ENCODE data around the gene POU5F1. TPM values are rescaled to one million over a fixed set of nuclear protein-coding genes. Genes with fewer than 3 reads are reported as not detected.
A peak's percentile ranks its signal among the peaks of the same experiment; 100 is the strongest.

Gene POU5F1
- total RNA-seq, 2 donors from 2014 or later, result not detected

- no peaks in the 10 kb centered on the region for H3K27me3 Mint-ChIP-seq
- H3K36me3 Mint-ChIP-seq (ENCODE audit: low read depth), result peaks cover 7% of the 10 kb centered on the region
- H3K4me3 Mint-ChIP-seq, result peak overlapping the region; percentile 45
Measured at GRCh38 chr6:31156641-31157040, 13.8 kb downstream of the POU5F1 start.

DNA sequence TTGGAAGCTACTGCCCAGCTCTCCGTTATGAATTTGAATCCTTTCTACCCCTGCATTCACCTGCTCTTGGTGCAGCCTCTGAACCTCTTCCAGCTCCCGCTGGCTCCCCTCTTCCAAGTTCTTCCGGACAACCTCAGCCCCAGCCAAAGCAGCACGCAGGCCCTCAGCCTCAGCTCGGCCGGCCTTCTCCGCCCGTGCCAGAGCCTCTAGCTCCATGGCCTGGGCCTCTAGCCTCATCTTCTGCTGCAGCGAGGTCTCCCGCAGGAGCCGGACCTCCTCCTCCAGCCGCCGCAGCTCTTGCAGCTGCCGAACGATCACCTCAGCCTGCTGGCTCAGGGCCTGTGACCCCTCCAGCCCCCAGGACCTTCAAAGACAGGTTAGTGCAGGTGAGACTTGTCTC is 16.0 kb downstream of the POU5F1 start:
- peaks cover 13% of the 10 kb centered on the region for H3K4me1 Mint-ChIP-seq
- ATAC-seq (no peak), DNase-seq (no peak)
- H3K27ac Mint-ChIP-seq, result no peak overlapping the region
- no peaks in the 10 kb centered on the region for H3K27me3 Mint-ChIP-seq
- no peaks in the 10 kb centered on the region for H3K9me3 ChIP-seq (ENCODE audit: control insufficient read depth, low read length, poor library complexity, severe bottlenecking)
- peaks cover 7% of the 10 kb centered on the region for H3K36me3 Mint-ChIP-seq (ENCODE audit: low read depth)
- H3K4me3 Mint-ChIP-seq, result no peak overlapping the region

More at GRCh38 chr6:31156641-31157040, 13.8 kb downstream of the POU5F1 start:
- Mint-ChIP-seq H3K4me1 (peaks cover 16% of the 10 kb centered on the region), H3K27ac (no peak overlapping the region)
- DNase-seq (no peak), ATAC-seq (no peak)
- H3K9me3 ChIP-seq (ENCODE audit: control insufficient read depth, low read length, poor library complexity, severe bottlenecking), result no peaks in the 10 kb centered on the region

- DNase-seq (no peak), ATAC-seq (no peak)
- peaks cover 5% of the 10 kb centered on the region for H3K36me3 Mint-ChIP-seq (ENCODE audit: low read depth)
- H3K27ac Mint-ChIP-seq, result no peak overlapping the region
- no peaks in the 10 kb centered on the region for H3K27me3 Mint-ChIP-seq
- no peak overlapping the region for H3K4me3 Mint-ChIP-seq
- peaks cover 4% of the 10 kb centered on the region for H3K4me1 Mint-ChIP-seq
- no peaks in the 10 kb centered on the region for H3K9me3 ChIP-seq (ENCODE audit: control insufficient read depth, low read length, poor library complexity, severe bottlenecking)
Measured at GRCh38 chr6:31152781-31153180, 17.7 kb downstream of the POU5F1 start.

DNA sequence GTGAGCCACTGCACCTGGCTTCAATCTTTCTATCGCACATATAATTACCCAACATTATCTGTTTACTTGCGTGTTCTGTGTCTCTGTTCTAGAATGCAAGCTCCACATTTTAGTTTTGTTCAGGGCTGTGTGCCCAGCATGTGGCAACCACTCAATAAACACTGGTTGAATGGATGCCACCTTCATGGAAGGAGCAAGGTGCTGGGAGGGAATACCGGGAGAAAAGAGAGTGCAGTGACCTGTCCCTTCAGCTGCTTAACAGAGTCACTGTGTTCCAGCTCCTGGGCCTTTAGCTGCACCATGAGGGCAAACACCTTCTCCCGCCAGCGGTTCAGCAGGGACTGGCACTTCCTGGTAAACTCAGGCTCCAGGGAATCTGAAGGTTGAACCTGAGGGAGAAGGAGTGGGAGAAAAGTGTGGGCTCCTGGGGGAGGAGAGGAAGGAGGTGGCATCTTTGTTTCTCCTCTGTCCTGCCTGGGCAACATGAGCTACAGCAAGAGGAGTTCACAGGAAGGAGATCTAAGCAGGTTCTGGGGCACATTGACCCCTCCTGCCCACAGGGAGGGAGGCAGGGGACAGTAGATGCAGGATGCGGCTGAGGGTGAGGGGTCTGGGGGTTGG is 20.5 kb downstream of the POU5F1 start:
- H3K9me3 ChIP-seq (ENCODE audit: control insufficient read depth, low read length, poor library complexity, severe bottlenecking), result no peaks in the 10 kb centered on the region
- ATAC-seq, result no peak
- Mint-ChIP-seq H3K36me3 (ENCODE audit: low read depth) (peaks cover 5% of the 10 kb centered on the region), H3K4me3 (no peak overlapping the region), H3K27me3 (no peaks in the 10 kb centered on the region), H3K4me1 (peaks cover 3% of the 10 kb centered on the region), H3K27ac (no peak overlapping the region)
- DNase-seq, result no peak

DNA sequence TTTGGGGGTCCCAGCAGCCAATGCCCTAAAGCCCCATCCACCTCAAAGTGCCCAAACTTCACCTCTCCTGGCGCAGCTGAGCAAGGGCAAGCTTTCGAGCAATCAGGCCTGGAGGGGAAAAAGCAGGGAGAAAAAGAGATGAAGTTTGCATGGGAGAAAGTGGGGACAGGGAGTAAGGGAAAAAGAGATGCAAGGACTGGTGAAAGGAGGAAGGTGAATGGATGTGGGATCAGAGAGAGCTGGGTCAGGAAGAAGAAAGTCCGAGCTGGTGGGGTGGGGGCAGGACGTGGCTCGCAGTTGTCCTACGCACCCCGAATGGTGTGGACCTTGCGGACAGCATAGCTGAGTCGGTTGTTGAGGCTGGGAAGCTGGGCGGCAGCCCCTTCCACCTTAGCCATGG is 25.1 kb downstream of the POU5F1 start:
- Mint-ChIP-seq H3K4me1 (peaks cover 2% of the 10 kb centered on the region), H3K4me3 (no peak overlapping the region), H3K36me3 (ENCODE audit: low read depth) (no peaks in the 10 kb centered on the region), H3K27me3 (no peaks in the 10 kb centered on the region), H3K27ac (no peak overlapping the region)
- ATAC-seq (no peak), DNase-seq (no peak)
- H3K9me3 ChIP-seq (ENCODE audit: control insufficient read depth, low read length, poor library complexity, severe bottlenecking), result no peaks in the 10 kb centered on the region

GRCh38 chr6:31144970-31145340 is 25.5 kb downstream of the POU5F1 start:
- peaks cover 2% of the 10 kb centered on the region for H3K4me1 Mint-ChIP-seq
- H3K4me3 Mint-ChIP-seq, result no peak overlapping the region
- no peaks in the 10 kb centered on the region for H3K9me3 ChIP-seq (ENCODE audit: control insufficient read depth, low read length, poor library complexity, severe bottlenecking)
- H3K27ac Mint-ChIP-seq, result no peak overlapping the region
- H3K36me3 Mint-ChIP-seq (ENCODE audit: low read depth), result no peaks in the 10 kb centered on the region
- DNase-seq, result no peak
- ATAC-seq, result no peak
- no peaks in the 10 kb centered on the region for H3K27me3 Mint-ChIP-seq

DNA sequence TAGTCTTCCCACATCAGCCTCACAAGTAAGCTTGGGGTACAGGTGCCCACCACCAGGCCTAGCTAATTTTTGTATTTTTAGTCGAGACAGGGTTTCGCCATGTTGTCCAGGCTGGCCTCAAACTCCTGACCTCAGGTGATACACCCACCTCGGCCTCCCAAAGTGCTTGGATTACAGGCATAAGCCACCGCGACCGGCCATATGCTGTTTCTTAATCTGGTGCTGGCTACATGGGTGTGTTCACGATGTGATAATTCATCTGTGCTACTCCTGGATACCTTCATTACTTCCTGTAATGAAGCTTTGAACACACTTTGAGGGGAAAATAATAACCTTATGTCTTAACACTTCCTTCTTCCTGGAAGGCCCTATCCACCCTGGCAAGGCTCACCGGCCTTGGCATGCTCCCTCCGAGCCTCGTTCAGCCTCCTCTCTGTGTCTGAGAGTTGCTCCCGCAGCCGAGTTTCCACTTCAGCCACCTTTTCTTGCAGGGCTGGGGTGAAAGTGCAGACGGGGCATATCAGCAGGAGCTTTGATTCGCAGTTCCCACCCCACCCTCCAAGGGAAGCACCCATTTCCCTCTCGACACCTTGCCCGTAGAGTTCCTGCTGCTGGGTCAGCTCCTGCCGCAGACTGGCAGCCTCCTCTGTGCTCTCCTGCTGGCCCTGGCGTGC is 26.0 kb downstream of the POU5F1 start:
- H3K9me3 ChIP-seq (ENCODE audit: control insufficient read depth, low read length, poor library complexity, severe bottlenecking), result no peaks in the 10 kb centered on the region
- H3K27ac Mint-ChIP-seq, result no peak overlapping the region
- DNase-seq, result no peak
- H3K4me3 Mint-ChIP-seq, result no peak overlapping the region
- H3K27me3 Mint-ChIP-seq, result no peaks in the 10 kb centered on the region
- no peak for ATAC-seq
- peaks cover 2% of the 10 kb centered on the region for H3K4me1 Mint-ChIP-seq
- no peaks in the 10 kb centered on the region for H3K36me3 Mint-ChIP-seq (ENCODE audit: low read depth)

GRCh38 chr6:31143148-31143547 is 27.3 kb downstream of the POU5F1 start:
- no peak overlapping the region for H3K4me3 Mint-ChIP-seq
- no peak overlapping the region for H3K27ac Mint-ChIP-seq
- no peak for DNase-seq
- ATAC-seq, result no peak
- H3K4me1 Mint-ChIP-seq, result peaks cover 2% of the 10 kb centered on the region
- no peaks in the 10 kb centered on the region for H3K27me3 Mint-ChIP-seq
- H3K36me3 Mint-ChIP-seq (ENCODE audit: low read depth), result no peaks in the 10 kb centered on the region
- H3K9me3 ChIP-seq (ENCODE audit: control insufficient read depth, low read length, poor library complexity, severe bottlenecking), result no peaks in the 10 kb centered on the region

DNA sequence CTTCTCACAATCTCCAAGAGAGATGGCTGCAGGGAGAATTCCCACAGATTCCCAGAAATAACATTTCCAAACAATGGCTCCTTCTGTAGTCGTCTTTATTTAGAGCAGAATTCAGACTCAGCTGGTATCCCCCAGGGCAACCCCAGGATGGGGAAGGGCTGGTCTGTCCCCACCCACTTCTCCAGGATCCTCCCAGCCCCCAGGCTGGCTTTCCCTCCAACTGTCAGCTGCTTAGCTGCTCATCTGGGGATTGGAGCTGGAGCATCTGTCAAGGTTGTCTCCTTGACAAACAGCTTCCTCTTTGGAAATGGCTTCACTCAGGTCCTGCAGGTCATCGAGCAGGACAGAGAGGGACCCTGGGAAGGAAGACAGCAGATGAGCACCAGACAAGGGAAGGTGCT is 28.1 kb downstream of the POU5F1 start:
- Mint-ChIP-seq H3K27ac (no peak overlapping the region), H3K4me1 (peaks cover 5% of the 10 kb centered on the region), H3K36me3 (ENCODE audit: low read depth) (peaks cover 3% of the 10 kb centered on the region), H3K4me3 (no peak overlapping the region), H3K27me3 (no peaks in the 10 kb centered on the region)
- ATAC-seq (no peak), DNase-seq (no peak)
- H3K9me3 ChIP-seq (ENCODE audit: control insufficient read depth, low read length, poor library complexity, severe bottlenecking), result no peaks in the 10 kb centered on the region

GRCh38 chr6:31140643-31141042 is 29.8 kb downstream of the POU5F1 start:
- peaks cover 6% of the 10 kb centered on the region for H3K4me1 Mint-ChIP-seq
- H3K27me3 Mint-ChIP-seq, result no peaks in the 10 kb centered on the region
- H3K27ac Mint-ChIP-seq, result no peak overlapping the region
- no peak for DNase-seq
- no peak for ATAC-seq
- H3K9me3 ChIP-seq (ENCODE audit: control insufficient read depth, low read length, poor library complexity, severe bottlenecking), result no peaks in the 10 kb centered on the region
- H3K4me3 Mint-ChIP-seq, result no peak overlapping the region
- H3K36me3 Mint-ChIP-seq (ENCODE audit: low read depth), result peaks cover 3% of the 10 kb centered on the region

- no peak for DNase-seq
- no peak overlapping the region for H3K4me3 Mint-ChIP-seq
- no peaks in the 10 kb centered on the region for H3K27me3 Mint-ChIP-seq
- ATAC-seq, result no peak
- H3K36me3 Mint-ChIP-seq (ENCODE audit: low read depth), result peaks cover 3% of the 10 kb centered on the region
- no peak overlapping the region for H3K27ac Mint-ChIP-seq
- H3K9me3 ChIP-seq (ENCODE audit: control insufficient read depth, low read length, poor library complexity, severe bottlenecking), result no peaks in the 10 kb centered on the region
- H3K4me1 Mint-ChIP-seq, result peaks cover 6% of the 10 kb centered on the region
Measured at GRCh38 chr6:31139599-31139998, 30.9 kb downstream of the POU5F1 start.

GRCh38 chr6:31138982-31139381 is 31.5 kb downstream of the POU5F1 start, which contains the start of gene PSORS1C2:
Gene PSORS1C2, minus strand, starts transcription at chr6:31139066. Its CDS starts 40 bp downstream, at chr6:31139026.
- Mint-ChIP-seq H3K27ac (peak within 1 kb of the TSS; percentile 87), H3K4me3 (peak within 1 kb of the TSS; percentile 67), H3K36me3 (ENCODE audit: low read depth) (peaks cover 3% of the 10 kb centered on the region), H3K27me3 (no peaks in the 10 kb centered on the region), H3K4me1 (peaks cover 6% of the 10 kb centered on the region)
- no peaks in the 10 kb centered on the region for H3K9me3 ChIP-seq (ENCODE audit: control insufficient read depth, low read length, poor library complexity, severe bottlenecking)
- ATAC-seq (no peak), DNase-seq (no peak)

GRCh38 chr6:31135710-31136109 is 34.8 kb downstream of the POU5F1 start:
- Mint-ChIP-seq H3K4me1 (peaks cover 3% of the 10 kb centered on the region), H3K36me3 (ENCODE audit: low read depth) (peaks cover 3% of the 10 kb centered on the region), H3K4me3 (no peak overlapping the region), H3K27me3 (no peaks in the 10 kb centered on the region), H3K27ac (no peak overlapping the region)
- ATAC-seq, result no peak
- no peak for DNase-seq
- no peaks in the 10 kb centered on the region for H3K9me3 ChIP-seq (ENCODE audit: control insufficient read depth, low read length, poor library complexity, severe bottlenecking)

- H3K27me3 Mint-ChIP-seq, result peaks cover 11% of the 10 kb centered on the region
- ATAC-seq, result no peak
- peaks cover 9% of the 10 kb centered on the region for H3K4me1 Mint-ChIP-seq
- no peak overlapping the region for H3K27ac Mint-ChIP-seq
- no peak overlapping the region for H3K4me3 Mint-ChIP-seq
- H3K36me3 Mint-ChIP-seq (ENCODE audit: low read depth), result peaks cover 3% of the 10 kb centered on the region
- DNase-seq, result no peak
- no peaks in the 10 kb centered on the region for H3K9me3 ChIP-seq (ENCODE audit: control insufficient read depth, low read length, poor library complexity, severe bottlenecking)
Measured at GRCh38 chr6:31132806-31133205, 37.7 kb downstream of the POU5F1 start.
